Endodermal cell (in vitro differentiated cells): ENCODE measurements around the gene DAPK1. TPM values are rescaled to one million over a fixed set of nuclear protein-coding genes. Genes with fewer than 3 reads are reported as not detected.

Experiments
- DNase-seq: peaks from one replicate; pipeline ENCODE4 v3.0.0-alpha.2; 2017
- H3K27ac ChIP-seq: 2 replicates; pipeline ENCODE4 v1.5.1; 2013; ENCODE audit warnings: mild to moderate bottlenecking, low read depth, low read length, moderate library complexity
- H3K27me3 ChIP-seq: 2 replicates; pipeline ENCODE4 v1.6.1; 2013; ENCODE audit warnings: mild to moderate bottlenecking, low read length, moderate library complexity; ENCODE audit not compliant: insufficient read depth, control insufficient read depth, poor library complexity, severe bottlenecking
- H3K36me3 ChIP-seq: 2 replicates; pipeline ENCODE4 v1.7.0; 2013; ENCODE audit warnings: mild to moderate bottlenecking, low read length, moderate library complexity; ENCODE audit not compliant: control insufficient read depth, insufficient read depth
- H3K4me1 ChIP-seq: one replicate; pipeline ENCODE4 v1.7.0; 2013; ENCODE audit warnings: low read length; ENCODE audit not compliant: control insufficient read depth, insufficient read depth
- H3K4me3 ChIP-seq: 2 replicates; pipeline ENCODE4 v1.5.1; 2013; ENCODE audit warnings: mild to moderate bottlenecking, low read length, moderate library complexity
- H3K9ac ChIP-seq: 2 replicates; pipeline ENCODE4 v1.6.1; 2013; ENCODE audit warnings: mild to moderate bottlenecking, low read length, moderate library complexity; ENCODE audit not compliant: poor library complexity, severe bottlenecking; ENCODE audit errors: extremely low read depth
- H3K9me3 ChIP-seq: 2 replicates; pipeline ENCODE4 v1.6.1; 2013; ENCODE audit warnings: mild to moderate bottlenecking, low read length, moderate library complexity; ENCODE audit not compliant: control insufficient read depth
- H3K27ac Mint-ChIP-seq: 2 replicates; pipeline ENCODE4 v1.8.0; 2020; ENCODE audit warnings: mixed read lengths
- H3K27me3 Mint-ChIP-seq: 2 replicates; pipeline ENCODE4 v1.8.0; 2021; ENCODE audit warnings: mild to moderate bottlenecking, mixed read lengths; ENCODE audit not compliant: insufficient read depth
- H3K36me3 Mint-ChIP-seq: 2 replicates; pipeline ENCODE4 v1.8.0; 2020; ENCODE audit warnings: low read depth, mixed read lengths
- H3K4me1 Mint-ChIP-seq: 2 replicates; pipeline ENCODE4 v1.8.0; 2020; ENCODE audit warnings: mixed read lengths
- H3K4me3 Mint-ChIP-seq: 2 replicates; pipeline ENCODE4 v1.8.0; 2020; ENCODE audit warnings: mild to moderate bottlenecking, moderate library complexity, mixed read lengths
- H3K9me3 Mint-ChIP-seq: 2 replicates; pipeline ENCODE4 v1.8.0; 2020; ENCODE audit warnings: mild to moderate bottlenecking, mixed read lengths
- CTCF ChIP-seq: fragments of 200-600 bp; sonication (generic); conservative IDR thresholded peaks from 2 replicates; pipeline ENCODE4 v1.5.0; 2021; ENCODE audit warnings: antibody characterized with exemption, mild to moderate bottlenecking
- WGBS, 2 experiments: methylation state at CpG; one replicate each; pipeline versions ENCODE4 v1.1.5 to v1.1.7; 2013; ENCODE audit warnings: missing lambda C conversion rate in 2 of 2, mixed read lengths in 1 of 2; ENCODE audit not compliant: insufficient coverage in 1 of 2, insufficient read length in 1 of 2; 5-methylcytosine and 5-hydroxymethylcytosine counted together
- total RNA-seq, 2 donors: library from RNA; stranded (reverse); fragmentation: NEBNext Ultra II Directional in 1 of 2; extraction: Animal tissue kit (Norgen Biotek cat#: 25700) in 1 of 2; gene quantifications; 2 replicates in 1 of 2; 3 replicates in 1 of 2; pipeline ENCODE4 v1.2.1, GENCODE V29; 2021

The DAPK1 gene
- total RNA-seq, 2 donors from 2014 or later, result 117 to 139 TPM

- Mint-ChIP-seq H3K36me3 (no peaks in the 10 kb centered on the region), H3K9me3 (no peaks in the 10 kb centered on the region), H3K4me3 (no peak overlapping the region), H3K27ac (peak overlapping the region; percentile 67), H3K27me3 (no peaks in the 10 kb centered on the region), H3K4me1 (peaks cover 18% of the 10 kb centered on the region)
- H3K4me1 ChIP-seq, result no peaks in the 10 kb centered on the region
- H3K4me3 ChIP-seq, result no peak overlapping the region
- no peak for DNase-seq
- H3K9ac ChIP-seq, result no peak overlapping the region
- no peak overlapping the region for H3K27ac ChIP-seq
- no peaks in the 10 kb centered on the region for H3K27me3 ChIP-seq
- no peaks in the 10 kb centered on the region for H3K9me3 ChIP-seq
- 95% methylated on average over 4 of the region's 4 CpGs; no CpG with 5 or more reads in 1 of the 2 experiments for WGBS, 2 experiments
- no peak for TF ChIP-seq CTCF
- no peaks in the 10 kb centered on the region for H3K36me3 ChIP-seq
Observed at GRCh38 chr9:87479801-87480201, 17.9 kb upstream of the DAPK1 start.

GRCh38 chr9:87481890-87482855 lies 15.5 kb upstream of the DAPK1 start:
- Histone ChIP-seq H3K9me3 (no peaks in the 10 kb centered on the region), H3K27ac (no peak overlapping the region), H3K4me3 (no peak overlapping the region), H3K4me1 (no peaks in the 10 kb centered on the region), H3K36me3 (no peaks in the 10 kb centered on the region), H3K9ac (no peak overlapping the region), H3K27me3 (no peaks in the 10 kb centered on the region)
- TF ChIP-seq CTCF, result no peak
- H3K27me3 Mint-ChIP-seq, result no peaks in the 10 kb centered on the region
- peaks cover 12% of the 10 kb centered on the region for H3K4me1 Mint-ChIP-seq
- no peak overlapping the region for H3K27ac Mint-ChIP-seq
- DNase-seq, result no peak
- H3K4me3 Mint-ChIP-seq, result no peak overlapping the region
- 89 to 93% methylated on average over 4 of the region's 4 CpGs for WGBS, 2 experiments
- H3K36me3 Mint-ChIP-seq, result no peaks in the 10 kb centered on the region
- H3K9me3 Mint-ChIP-seq, result no peaks in the 10 kb centered on the region

GRCh38 chr9:87490225-87490624 lies 7.4 kb upstream of the DAPK1 start:
- H3K9me3 ChIP-seq, result no peaks in the 10 kb centered on the region
- Mint-ChIP-seq H3K27ac (no peak overlapping the region), H3K27me3 (peaks cover 19% of the 10 kb centered on the region), H3K9me3 (no peaks in the 10 kb centered on the region), H3K4me3 (no peak overlapping the region), H3K4me1 (peaks cover 18% of the 10 kb centered on the region), H3K36me3 (no peaks in the 10 kb centered on the region)
- no peak overlapping the region for H3K4me3 ChIP-seq
- no peak overlapping the region for H3K27ac ChIP-seq
- H3K9ac ChIP-seq, result no peak overlapping the region
- no peaks in the 10 kb centered on the region for H3K36me3 ChIP-seq
- no peak for DNase-seq
- no peak for TF ChIP-seq CTCF
- H3K4me1 ChIP-seq, result no peaks in the 10 kb centered on the region
- H3K27me3 ChIP-seq, result no peaks in the 10 kb centered on the region
